GM21528 (cell line): ENCODE measurements around the gene LATS1.
A peak's percentile ranks its signal among the peaks of the same experiment; 100 is the strongest.
"Not testable (repeated sequence)": the region's sequence is repeated elsewhere in the genome, so short reads cannot be mapped to it uniquely, and the experiment has no call there.

Source experiments
- ATAC-seq: cut with Tn5 transposase; IDR thresholded peaks from one replicate; pipeline ENCODE4 v1.9.1; 2021; ENCODE audit warnings: mild to moderate bottlenecking, moderate library complexity; ENCODE audit not compliant: unreplicated experiment, low FRiP score

Gene LATS1

DNA sequence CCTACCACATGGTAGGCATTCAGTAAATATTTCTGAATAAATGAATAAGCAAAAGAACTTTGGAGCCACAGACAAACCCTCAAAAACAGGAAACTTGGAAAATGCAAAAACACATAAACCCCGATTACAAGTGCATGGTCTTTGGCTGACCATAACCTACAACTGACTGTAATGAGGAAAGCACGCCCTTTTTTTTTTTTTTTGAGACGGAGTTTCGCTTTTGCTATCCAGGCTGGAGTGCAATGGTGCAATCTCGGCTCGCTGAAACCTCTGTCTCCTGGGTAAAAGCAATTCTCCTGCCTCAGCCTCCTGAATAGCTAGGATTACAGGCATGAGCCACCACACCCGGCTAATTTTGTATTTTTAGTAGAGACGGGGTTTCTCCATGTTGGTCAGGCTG lies 11.9 kb upstream of the LATS1 start:
- no peak for ATAC-seq

DNA sequence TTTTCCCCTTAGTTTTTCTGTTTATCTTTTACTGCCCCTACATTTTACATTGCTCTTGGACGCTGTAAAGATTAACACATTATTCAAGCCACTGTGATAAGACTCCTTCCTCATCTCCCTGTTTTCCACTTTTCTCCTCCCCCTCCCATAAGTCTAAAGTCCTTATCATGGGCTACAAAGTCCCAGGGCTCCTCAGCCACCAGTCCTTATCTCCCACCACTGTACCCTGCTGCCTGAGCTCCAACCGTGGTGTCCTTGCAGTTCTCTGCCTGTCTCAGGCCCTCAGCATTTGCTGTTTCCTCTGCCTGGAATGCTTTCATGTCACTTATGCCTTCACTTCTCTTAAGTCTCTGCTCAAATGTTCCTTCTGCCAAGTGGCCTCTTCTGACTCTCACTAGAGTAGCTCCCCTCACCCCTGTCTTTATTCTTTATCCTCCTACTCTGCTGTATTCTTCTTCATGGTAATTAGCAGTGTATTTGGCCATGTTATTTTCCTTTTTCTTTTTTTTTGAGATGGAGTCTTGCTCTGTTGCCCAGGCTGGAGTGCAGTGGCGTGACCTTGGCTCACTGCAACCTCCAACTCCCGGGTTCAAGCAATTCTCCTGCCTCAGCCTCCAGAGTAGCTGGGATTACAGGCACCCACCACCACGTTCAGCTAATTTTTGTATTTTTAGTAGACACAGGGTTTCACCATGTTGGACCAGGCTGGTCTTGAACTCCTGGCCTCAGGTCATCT lies 10.8 kb upstream of the LATS1 start:
- ATAC-seq: no peak

- ATAC-seq: no peak
These were observed 10.0 kb upstream of the LATS1 start for GRCh38 chr6:149727793-149728498.

DNA sequence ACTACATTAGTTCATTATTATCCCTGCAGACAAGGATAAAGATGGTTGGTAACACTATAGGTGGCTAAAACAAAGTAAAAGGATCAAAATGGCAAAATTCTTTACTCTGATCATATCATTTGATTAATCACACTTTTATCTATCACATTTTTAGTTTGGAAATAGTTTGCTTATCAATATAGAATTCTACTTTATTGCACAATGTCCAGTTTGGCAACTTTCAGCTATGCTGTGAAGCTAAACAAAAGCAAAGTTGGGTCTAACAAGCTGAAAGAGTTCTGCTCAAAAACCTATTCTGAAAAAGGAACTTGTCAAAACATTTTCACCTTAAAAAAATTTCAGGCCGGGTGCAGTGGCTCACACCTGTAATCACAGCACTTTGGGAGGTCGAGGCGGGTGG lies 7.9 kb upstream of the LATS1 start:
- ATAC-seq: no peak

- no peak for ATAC-seq
These were observed 6.0 kb upstream of the LATS1 start for GRCh38 chr6:149723771-149724417.

DNA sequence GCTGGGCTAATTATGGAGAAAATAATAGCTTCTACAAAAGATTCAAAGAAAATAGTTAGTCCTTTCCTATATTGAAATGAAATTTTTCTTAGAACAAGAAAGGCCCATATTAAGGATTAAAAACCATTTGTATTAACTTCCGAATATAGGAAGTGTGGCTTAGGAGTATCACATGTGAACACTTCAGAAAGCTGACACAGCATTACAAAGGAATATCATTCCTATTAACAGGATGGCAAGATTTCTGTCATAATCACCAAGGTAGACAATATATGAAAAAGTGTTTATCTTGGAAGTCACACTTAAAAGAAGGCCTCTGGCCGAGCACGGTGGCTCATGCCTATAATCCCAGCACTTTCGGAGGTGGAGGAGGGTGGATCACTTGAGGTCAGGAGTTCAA lies 5.4 kb upstream of the LATS1 start:
- no peak for ATAC-seq

DNA sequence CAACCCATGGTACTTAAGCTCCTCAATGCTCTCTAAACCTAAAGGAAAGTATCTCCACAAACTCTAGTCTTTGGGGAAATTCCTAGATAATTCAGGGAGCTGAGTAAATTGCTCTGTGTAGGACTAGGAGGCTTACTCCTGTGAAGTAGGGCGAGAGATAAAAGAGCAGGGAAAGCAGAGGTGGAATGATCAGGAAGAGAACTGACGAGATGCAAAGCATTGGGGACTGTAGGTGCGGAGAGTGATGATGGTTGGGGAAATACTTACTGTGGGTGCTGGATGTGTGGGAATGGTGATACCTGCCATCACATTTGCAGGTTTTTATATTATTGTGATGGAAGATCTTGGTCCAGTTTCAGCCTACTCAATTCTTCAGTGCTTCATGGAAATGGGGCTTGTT lies 1.6 kb upstream of the LATS1 start:
- ATAC-seq: no peak

- ATAC-seq: peak; percentile 6
These were observed 680 bp downstream of the LATS1 start for GRCh38 chr6:149717255-149717587.

- ATAC-seq: no peak
These were observed 1.5 kb downstream of the LATS1 start for GRCh38 chr6:149716181-149716963.

DNA sequence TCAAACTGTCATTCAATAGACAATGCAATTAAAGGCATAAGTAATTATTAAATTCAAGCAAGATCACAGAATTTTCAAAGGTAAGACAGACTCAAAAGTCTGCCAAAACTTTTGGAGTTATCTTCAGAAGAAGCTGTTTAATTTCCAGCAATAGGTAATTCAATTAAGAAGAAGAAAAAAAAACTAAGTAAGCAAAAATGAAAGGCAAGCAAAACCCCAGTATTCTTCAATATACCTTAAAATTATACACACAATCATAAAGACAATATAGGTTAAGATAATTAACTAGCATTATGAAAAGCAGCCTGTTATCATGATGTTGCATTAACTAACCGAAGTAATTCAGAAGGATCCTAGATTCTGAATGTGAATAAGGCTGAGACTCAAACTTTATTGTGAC lies 3.5 kb downstream of the LATS1 start:
- ATAC-seq: no peak

DNA sequence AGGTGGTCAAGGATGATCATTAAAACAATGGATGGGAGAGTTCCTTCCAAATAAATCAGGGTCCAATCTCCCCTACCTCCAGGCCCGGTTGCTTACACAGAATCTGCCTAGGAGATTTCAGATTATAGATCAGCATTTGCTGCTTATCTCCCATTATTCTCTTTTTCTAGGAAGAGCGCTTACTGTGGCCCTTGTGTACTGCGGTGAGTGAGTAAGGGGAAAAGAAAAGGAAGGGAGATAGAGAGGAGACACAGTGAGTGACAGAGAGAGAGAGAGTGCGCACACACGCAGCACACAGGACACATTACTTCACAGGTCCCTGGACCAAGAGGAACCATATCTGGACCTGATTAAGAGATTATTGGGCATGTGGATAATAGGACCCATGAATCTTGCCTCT lies 6.2 kb downstream of the LATS1 start:
- no peak for ATAC-seq

GRCh38 chr6:149701714-149702113 lies 16.2 kb downstream of the LATS1 start:
- ATAC-seq: no peak

DNA sequence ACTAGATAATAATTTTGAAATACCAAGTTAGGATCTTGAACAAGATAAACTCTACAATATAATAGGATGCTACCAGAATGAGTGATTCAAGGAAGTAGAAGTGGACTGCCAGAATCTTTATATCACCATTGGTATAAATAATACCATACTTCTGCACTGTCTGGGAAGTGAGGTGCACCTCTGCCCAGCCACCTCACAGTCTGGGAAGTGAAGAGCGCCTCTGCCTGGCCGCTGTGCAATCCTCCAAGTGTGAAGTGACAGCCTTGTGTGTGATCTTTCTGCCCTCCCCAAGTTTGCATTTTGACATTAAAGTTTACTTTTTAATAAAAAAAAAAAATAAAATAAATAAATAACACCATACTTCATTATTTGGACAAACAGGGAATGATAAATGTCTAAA lies 18.8 kb downstream of the LATS1 start:
- no peak for ATAC-seq

- ATAC-seq: no peak
These were observed 19.7 kb downstream of the LATS1 start for GRCh38 chr6:149698175-149698574.

- no peak for ATAC-seq
These were observed 21.0 kb downstream of the LATS1 start for GRCh38 chr6:149696901-149697300.

- ATAC-seq: no peak
These were observed 23.0 kb downstream of the LATS1 start for GRCh38 chr6:149694921-149695320.

GRCh38 chr6:149691201-149691600 lies 26.7 kb downstream of the LATS1 start:
- no peak for ATAC-seq

- ATAC-seq: no peak
These were observed 31.7 kb downstream of the LATS1 start for GRCh38 chr6:149686230-149686629.

GRCh38 chr6:149683256-149683859 lies 34.5 kb downstream of the LATS1 start:
- no peak for ATAC-seq

DNA sequence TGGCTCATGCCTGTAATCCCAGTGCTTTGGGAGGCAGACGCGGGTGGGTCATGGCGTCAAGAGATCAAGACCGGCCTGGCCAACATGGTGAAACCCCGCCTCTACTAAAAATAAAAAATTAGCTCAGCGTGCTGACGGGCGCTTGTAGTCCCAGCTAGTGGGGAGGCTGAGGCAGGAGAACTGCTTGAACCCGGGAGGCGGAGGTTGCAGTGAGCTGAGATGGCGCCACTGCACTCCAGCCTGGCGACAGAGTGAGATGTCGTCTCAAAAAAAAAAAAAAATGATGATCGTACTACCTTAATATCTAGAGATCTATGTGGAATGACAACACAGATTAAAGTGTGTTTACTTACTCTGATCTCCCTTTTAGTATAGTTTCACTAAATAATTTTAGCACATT lies 36.1 kb downstream of the LATS1 start:
- not testable (repeated sequence) for ATAC-seq

- ATAC-seq: no peak
These were observed 36.7 kb downstream of the LATS1 start for GRCh38 chr6:149681209-149681608.
